ENCODE measurements around the gene MATN1. TPM values are rescaled to one million over a fixed set of nuclear protein-coding genes. Genes with fewer than 3 reads are reported as not detected.

Gene MATN1
- polyA plus RNA-seq, 4 donors: 0.07 to 0.27 (median 0.15) TPM

GRCh38 chr1:30758121-30758688, 34.8 kb upstream of the MATN1 start:
- no peak for DNase-seq (ENCODE audit: low read depth in 4 of 4, low spot score in 2 of 4)

- no peak for DNase-seq (ENCODE audit: low read depth in 4 of 4, low spot score in 2 of 4)
These were observed 34.2 kb upstream of the MATN1 start, which contains the start of gene LAPTM5 for GRCh38 chr1:30757352-30758120. LAPTM5 (minus strand) TSS chr1:30757774; CDS start chr1:30757745, 29 bp downstream.

GRCh38 chr1:30756545-30757351, 33.4 kb upstream of the MATN1 start:
- no peak for DNase-seq (ENCODE audit: low read depth in 4 of 4, low spot score in 2 of 4)

- DNase-seq (ENCODE audit: low read depth in 4 of 4, low spot score in 2 of 4): no peak
These were observed 32.8 kb upstream of the MATN1 start for GRCh38 chr1:30756206-30756544.

- DNase-seq (ENCODE audit: low read depth in 4 of 4, low spot score in 2 of 4): no peak
These were observed 32.4 kb upstream of the MATN1 start for GRCh38 chr1:30755746-30756145.

GRCh38 chr1:30755334-30755733, 31.9 kb upstream of the MATN1 start:
- no peak for DNase-seq (ENCODE audit: low read depth in 4 of 4, low spot score in 2 of 4)

GRCh38 chr1:30754684-30755171, 31.3 kb upstream of the MATN1 start:
- no peak for DNase-seq (ENCODE audit: low read depth in 4 of 4, low spot score in 2 of 4)

GRCh38 chr1:30753660-30754123, 30.3 kb upstream of the MATN1 start:
- DNase-seq (ENCODE audit: low read depth in 4 of 4, low spot score in 2 of 4): no peak

- no peak for DNase-seq (ENCODE audit: low read depth in 4 of 4, low spot score in 2 of 4)
These were observed 29.7 kb upstream of the MATN1 start for GRCh38 chr1:30753118-30753517.

GRCh38 chr1:30752651-30752908, 29.2 kb upstream of the MATN1 start:
- no peak for DNase-seq (ENCODE audit: low read depth in 4 of 4, low spot score in 2 of 4)

- no peak for DNase-seq (ENCODE audit: low read depth in 4 of 4, low spot score in 2 of 4)
These were observed 28.7 kb upstream of the MATN1 start for GRCh38 chr1:30751830-30752650.

- DNase-seq (ENCODE audit: low read depth in 4 of 4, low spot score in 2 of 4): no peak
These were observed 27.4 kb upstream of the MATN1 start for GRCh38 chr1:30750731-30751291.

- no peak for DNase-seq (ENCODE audit: low read depth in 4 of 4, low spot score in 2 of 4)
These were observed 26.6 kb upstream of the MATN1 start for GRCh38 chr1:30749691-30750583.

- no peak for DNase-seq (ENCODE audit: low read depth in 4 of 4, low spot score in 2 of 4)
These were observed 25.5 kb upstream of the MATN1 start for GRCh38 chr1:30748699-30749401.

GRCh38 chr1:30748098-30748698, 24.8 kb upstream of the MATN1 start:
- DNase-seq (ENCODE audit: low read depth in 4 of 4, low spot score in 2 of 4): no peak

GRCh38 chr1:30747033-30748008, 23.9 kb upstream of the MATN1 start:
- no peak for DNase-seq (ENCODE audit: low read depth in 4 of 4, low spot score in 2 of 4)
